Gastrocnemius medialis (tissue), 4 donors: Measurements from ENCODE around the gene CAMTA1.

Experiments used
- POLR2A ChIP-seq, 2 donors: fragments of 450-650 bp; IDR thresholded peaks; one replicate each; pipeline ENCODE4 v1.6.1; 2017; ENCODE audit warnings: antibody characterized with exemption in 2 of 2, mild to moderate bottlenecking in 2 of 2, moderate library complexity in 2 of 2
- TF ChIP-seq, protein P1 (sequence below), 5 experiments: fragments of 450-650 bp in 3 of 5; fragments of 200-600 bp in 2 of 5; sonication (generic) in 2 of 5; IDR thresholded peaks in 4 of 5; conservative IDR thresholded peaks in 1 of 5; 1 replicate in 4 of 5; 2 replicates in 1 of 5; pipeline ENCODE4 v1.5.1; 2016 to 2019; ENCODE audit warnings: antibody characterized with exemption in 5 of 5, mild to moderate bottlenecking in 3 of 5, moderate library complexity in 3 of 5

DNA sequence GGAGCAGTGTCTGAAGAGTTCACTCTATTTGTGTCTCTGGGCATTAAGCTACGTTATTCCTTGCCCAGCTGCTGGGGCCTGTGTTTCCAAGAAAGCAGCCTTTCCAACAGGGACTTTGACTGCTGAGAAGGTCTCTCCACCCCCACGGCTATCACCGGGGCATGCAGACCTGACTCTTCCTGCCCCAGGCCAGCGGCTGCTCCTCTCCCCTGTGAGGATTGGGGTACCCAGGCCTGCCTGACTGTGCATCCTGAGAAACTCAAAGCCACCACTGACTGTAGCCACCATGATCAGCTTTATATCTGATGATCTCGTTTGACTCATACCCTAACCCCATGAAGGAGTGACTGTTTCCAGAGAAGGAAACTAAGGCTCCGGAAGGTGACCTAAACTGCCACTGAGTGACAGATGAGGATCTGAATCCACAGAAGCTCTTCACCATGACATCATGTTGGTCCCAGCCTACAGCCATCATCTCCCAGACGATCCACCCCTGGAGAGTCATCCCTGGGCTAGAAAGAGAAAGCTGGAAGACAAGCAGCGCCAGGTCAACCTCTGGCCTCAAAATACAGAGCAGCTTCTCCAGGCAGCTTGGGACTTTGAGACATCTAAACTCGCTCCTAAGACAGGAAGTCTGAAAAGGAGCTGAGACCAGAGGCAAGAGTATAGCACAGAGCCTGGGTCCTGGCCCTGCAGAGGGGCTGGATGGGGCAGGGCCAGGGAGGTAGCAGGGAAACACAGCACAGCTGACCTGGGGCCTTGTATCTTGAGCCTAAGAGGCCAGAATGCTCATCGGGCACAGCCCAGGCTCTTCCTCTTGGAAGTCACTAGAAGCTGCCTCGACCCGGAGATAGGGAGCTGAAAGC lies 741.8 kb downstream of the CAMTA1 start:
- TF ChIP-seq, protein P1, sequence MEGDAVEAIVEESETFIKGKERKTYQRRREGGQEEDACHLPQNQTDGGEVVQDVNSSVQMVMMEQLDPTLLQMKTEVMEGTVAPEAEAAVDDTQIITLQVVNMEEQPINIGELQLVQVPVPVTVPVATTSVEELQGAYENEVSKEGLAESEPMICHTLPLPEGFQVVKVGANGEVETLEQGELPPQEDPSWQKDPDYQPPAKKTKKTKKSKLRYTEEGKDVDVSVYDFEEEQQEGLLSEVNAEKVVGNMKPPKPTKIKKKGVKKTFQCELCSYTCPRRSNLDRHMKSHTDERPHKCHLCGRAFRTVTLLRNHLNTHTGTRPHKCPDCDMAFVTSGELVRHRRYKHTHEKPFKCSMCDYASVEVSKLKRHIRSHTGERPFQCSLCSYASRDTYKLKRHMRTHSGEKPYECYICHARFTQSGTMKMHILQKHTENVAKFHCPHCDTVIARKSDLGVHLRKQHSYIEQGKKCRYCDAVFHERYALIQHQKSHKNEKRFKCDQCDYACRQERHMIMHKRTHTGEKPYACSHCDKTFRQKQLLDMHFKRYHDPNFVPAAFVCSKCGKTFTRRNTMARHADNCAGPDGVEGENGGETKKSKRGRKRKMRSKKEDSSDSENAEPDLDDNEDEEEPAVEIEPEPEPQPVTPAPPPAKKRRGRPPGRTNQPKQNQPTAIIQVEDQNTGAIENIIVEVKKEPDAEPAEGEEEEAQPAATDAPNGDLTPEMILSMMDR (IDR thresholded peaks at IDR 0.05 in 4 of 5, conservative IDR thresholded peaks at IDR 0.05 in 1 of 5) = no peak
- TF ChIP-seq POLR2A (IDR thresholded peaks at IDR 0.05) = no peak
